Caco-2 (cell line): ENCODE data around the gene ZSWIM8. TPM values are rescaled to one million over a fixed set of nuclear protein-coding genes. Genes with fewer than 3 reads are reported as not detected.
A peak's percentile ranks its signal among the peaks of the same experiment; 100 is the strongest.

Experiments used
- BruUV-seq: library from RNA; stranded (reverse); fragments of 400-500 nt; replicated peaks from 2 replicates; lab custom pipeline; 2021; lab: Mats Ljungman, UMichigan
- CTCF ChIA-PET: fragments of 300-600 bp; sonication (Branson Sonifier 250); formaldehyde crosslinking; loops from one replicate; lab custom pipeline; 2022; ENCODE audit warnings: antibody characterized with exemption; lab: Charles Lee
- POLR2A ChIA-PET: fragments of 300-600 bp; sonication (Branson Sonifier 250); formaldehyde crosslinking; loops from one replicate; lab custom pipeline; 2022; ENCODE audit warnings: antibody characterized with exemption; lab: Charles Lee
- DNase-seq, 2 experiments: peaks; one replicate each; pipeline versions ENCODE4 v3.0.0 to v3.0.0-alpha.2; 2020 to 2022
- H3K27me3 ChIP-seq: replicated peaks from 2 replicates; pipeline ENCODE4 v1.6.0; 2011; ENCODE audit warnings: low read length; ENCODE audit not compliant: control insufficient read depth, insufficient read depth
- H3K36me3 ChIP-seq: 2 replicates; pipeline ENCODE4 v1.5.1; 2011; ENCODE audit warnings: low read length; ENCODE audit not compliant: control insufficient read depth, insufficient read depth
- H3K4me1 ChIP-seq: fragments of 250-450 bp; sonication (Bioruptor Pico); 2 replicates; pipeline ENCODE4 v1.5.1; 2020; ENCODE audit warnings: mild to moderate bottlenecking
- H3K4me3 ChIP-seq: 2 replicates; pipeline ENCODE4 v1.5.1; 2011; ENCODE audit warnings: low read depth, mild to moderate bottlenecking, control low read depth, low read length
- H3K9me3 ChIP-seq: fragments of 250-450 bp; sonication (Bioruptor Pico); 2 replicates; pipeline ENCODE4 v1.5.1; 2020; ENCODE audit warnings: mild to moderate bottlenecking, moderate library complexity
- H3K27ac Mint-ChIP-seq: one replicate; pipeline ENCODE4 v1.8.0; 2022; ENCODE audit warnings: mixed read lengths; ENCODE audit not compliant: unreplicated experiment
- H3K27me3 Mint-ChIP-seq: one replicate; pipeline ENCODE4 v1.8.0; 2022; ENCODE audit warnings: mixed read lengths; ENCODE audit not compliant: insufficient read depth, unreplicated experiment
- H3K36me3 Mint-ChIP-seq: one replicate; pipeline ENCODE4 v1.8.0; 2022; ENCODE audit warnings: mild to moderate bottlenecking, mixed read lengths; ENCODE audit not compliant: insufficient read depth, unreplicated experiment
- H3K4me1 Mint-ChIP-seq: one replicate; pipeline ENCODE4 v1.8.0; 2022; ENCODE audit warnings: low read depth, mixed read lengths; ENCODE audit not compliant: unreplicated experiment
- H3K4me3 Mint-ChIP-seq: one replicate; pipeline ENCODE4 v1.8.0; 2022; ENCODE audit warnings: mild to moderate bottlenecking, moderate library complexity, mixed read lengths; ENCODE audit not compliant: unreplicated experiment
- H3K9me3 Mint-ChIP-seq: one replicate; pipeline ENCODE4 v1.8.0; 2022; ENCODE audit warnings: mixed read lengths; ENCODE audit not compliant: unreplicated experiment
- intact Hi-C: fragments of 100-400 bp; cut with micrococcal nuclease; formaldehyde crosslinking; loops from one replicate; pipeline ENCODE4 v1.10.0; 2022; ENCODE audit not compliant: unreplicated experiment
- total RNA-seq: library from RNA; stranded (reverse); gene quantifications from 2 replicates; pipeline ENCODE4 v1.2.3, GENCODE V29; 2022
- TF ChIP-seq, protein P1 (sequence below), 2 experiments: fragments of 200-600 bp in 1 of 2; IDR thresholded peaks; 1 replicate in 1 of 2; 2 replicates in 1 of 2; pipeline versions ENCODE4 v1.5.1 to v1.8.0; 2011 to 2022; ENCODE audit warnings: antibody characterized with exemption in 1 of 2, control low read depth in 1 of 2, inconsistent platforms in 1 of 2, low read depth in 1 of 2, low read length in 1 of 2, mild to moderate bottlenecking in 1 of 2, moderate library complexity in 1 of 2; ENCODE audit not compliant: insufficient read depth in 1 of 2, severe bottlenecking in 1 of 2, unreplicated experiment in 1 of 2

The ZSWIM8 gene
- total RNA-seq, 1 experiment from 2014 or later, result 103 TPM

DNA sequence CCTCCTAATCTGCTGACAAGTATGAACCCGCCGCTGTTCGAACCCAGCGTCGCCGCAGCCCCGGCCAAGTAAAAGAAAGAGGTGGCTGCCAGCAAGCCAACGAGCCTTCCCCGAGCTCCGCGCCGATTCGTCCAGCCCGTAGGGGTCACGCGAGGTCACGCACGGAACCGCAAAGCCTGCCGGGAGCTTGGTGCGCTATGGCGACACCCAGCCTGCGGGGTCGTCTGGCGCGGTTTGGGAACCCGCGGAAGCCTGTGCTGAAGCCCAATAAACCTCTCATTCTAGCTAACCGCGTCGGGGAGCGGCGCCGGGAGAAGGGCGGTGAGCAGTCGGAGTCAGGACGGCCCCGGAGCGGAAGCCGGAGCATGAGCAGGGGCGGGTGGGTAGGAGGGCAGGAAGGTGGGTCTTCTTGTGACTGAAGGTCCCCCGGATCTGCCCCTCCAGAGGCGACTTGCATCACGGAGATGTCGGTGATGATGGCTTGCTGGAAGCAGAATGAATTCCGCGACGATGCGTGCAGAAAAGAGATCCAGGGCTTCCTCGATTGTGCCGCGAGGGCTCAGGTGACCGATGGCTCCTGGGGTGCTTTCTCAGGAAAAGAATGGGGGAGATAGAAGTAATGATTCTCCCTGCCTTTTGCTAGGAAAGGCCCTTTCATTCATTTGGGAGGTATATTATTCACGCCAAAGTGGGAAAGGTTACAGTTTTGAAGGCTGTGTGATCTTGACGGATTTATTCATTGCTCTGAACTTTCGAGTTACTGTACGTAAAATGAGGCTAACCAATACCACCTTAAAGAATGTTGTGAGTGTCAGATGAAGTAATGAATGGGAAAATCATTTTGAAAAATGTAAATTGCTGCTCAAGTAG lies 3.3 kb upstream of the ZSWIM8 start, which contains the start of gene CHCHD1:
Gene CHCHD1 (plus strand): TSS at position 170 of the 870 bp plus-strand sequence. CDS start 28 bp downstream, at position 198.
- DNase-seq, result peak; percentile 91 to 95
- H3K9me3 Mint-ChIP-seq, result no peaks in the 10 kb centered on the region
- TF ChIP-seq, protein P1, sequence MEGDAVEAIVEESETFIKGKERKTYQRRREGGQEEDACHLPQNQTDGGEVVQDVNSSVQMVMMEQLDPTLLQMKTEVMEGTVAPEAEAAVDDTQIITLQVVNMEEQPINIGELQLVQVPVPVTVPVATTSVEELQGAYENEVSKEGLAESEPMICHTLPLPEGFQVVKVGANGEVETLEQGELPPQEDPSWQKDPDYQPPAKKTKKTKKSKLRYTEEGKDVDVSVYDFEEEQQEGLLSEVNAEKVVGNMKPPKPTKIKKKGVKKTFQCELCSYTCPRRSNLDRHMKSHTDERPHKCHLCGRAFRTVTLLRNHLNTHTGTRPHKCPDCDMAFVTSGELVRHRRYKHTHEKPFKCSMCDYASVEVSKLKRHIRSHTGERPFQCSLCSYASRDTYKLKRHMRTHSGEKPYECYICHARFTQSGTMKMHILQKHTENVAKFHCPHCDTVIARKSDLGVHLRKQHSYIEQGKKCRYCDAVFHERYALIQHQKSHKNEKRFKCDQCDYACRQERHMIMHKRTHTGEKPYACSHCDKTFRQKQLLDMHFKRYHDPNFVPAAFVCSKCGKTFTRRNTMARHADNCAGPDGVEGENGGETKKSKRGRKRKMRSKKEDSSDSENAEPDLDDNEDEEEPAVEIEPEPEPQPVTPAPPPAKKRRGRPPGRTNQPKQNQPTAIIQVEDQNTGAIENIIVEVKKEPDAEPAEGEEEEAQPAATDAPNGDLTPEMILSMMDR (IDR thresholded peaks at IDR 0.05; ENCODE audit: insufficient read depth in 1 of 2, low read depth in 1 of 2, low read length in 1 of 2, severe bottlenecking in 1 of 2, unreplicated experiment in 1 of 2), result no peak
- H3K4me3 Mint-ChIP-seq, result peak within 1 kb of the TSS; percentile 86
- Histone ChIP-seq H3K4me3 (peak within 1 kb of the TSS; percentile 72), H3K9me3 (no peaks in the 10 kb centered on the region), H3K27me3 (no peaks in the 10 kb centered on the region), H3K36me3 (no peaks in the 10 kb centered on the region; the same call in 1 of the 2 replicates), H3K4me1 (no peaks in the 10 kb centered on the region; the same call in 1 of the 2 replicates)
- peak within 1 kb of the TSS; percentile 96 for H3K27ac Mint-ChIP-seq
- ChIA-PET CTCF (interaction anchor here (0.9 to 3.4 kb wide), 2 partner anchors 10 to 97 kb away, joined by 4 to 9 read pairs; a partner anchor contains a TSS), POLR2A (interaction anchor here (0.5 to 2.2 kb wide), 7 partner anchors 9 to 363 kb away, joined by 3 to 19 read pairs (median 4); partner anchors contain the start of gene SEC24C)
- no peaks in the 10 kb centered on the region for H3K27me3 Mint-ChIP-seq
- intact Hi-C loops, result loop anchor here (10.0 kb wide), 1 partner anchor 93 kb away; the partner anchor contains the start of gene CAMK2G
- peaks cover 19% of the 10 kb centered on the region for H3K4me1 Mint-ChIP-seq
- TSS peak; percentile 48 for BruUV-seq
- H3K36me3 Mint-ChIP-seq, result peaks cover 46% of the 10 kb centered on the region

DNA sequence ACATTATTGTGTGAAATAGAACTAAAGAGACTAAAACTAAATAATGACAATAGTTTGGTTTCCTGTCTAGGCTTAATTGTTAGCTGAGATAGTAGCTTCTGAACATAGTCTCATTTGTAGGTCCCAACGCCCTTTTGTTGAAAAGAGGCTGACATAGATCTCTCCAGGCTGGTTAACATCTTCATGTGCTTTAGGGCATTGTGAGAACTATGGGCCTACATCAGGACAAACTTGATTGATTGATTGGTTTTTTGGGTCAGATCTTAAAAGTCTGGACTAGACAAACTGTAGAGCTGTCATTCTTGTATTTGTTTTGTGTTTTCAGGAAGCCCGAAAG lies 2.7 kb upstream of the ZSWIM8 start:
- no peak for DNase-seq
- H3K36me3 ChIP-seq, result no peaks in the 10 kb centered on the region; the same call in 1 of the 2 replicates
- Mint-ChIP-seq H3K27me3 (no peaks in the 10 kb centered on the region), H3K4me3 (peak overlapping the region; percentile 86), H3K4me1 (peaks cover 19% of the 10 kb centered on the region), H3K27ac (peak overlapping the region; percentile 96), H3K9me3 (no peaks in the 10 kb centered on the region), H3K36me3 (peaks cover 40% of the 10 kb centered on the region)
- H3K9me3 ChIP-seq, result no peaks in the 10 kb centered on the region
- CTCF ChIA-PET, result interaction anchor here (3.4 kb wide), 1 partner anchor 10 kb away, joined by 9 read pairs; a partner anchor contains a TSS
- BruUV-seq, result no TSS peak
- POLR2A ChIA-PET, result no interaction called here
- no peaks in the 10 kb centered on the region for H3K27me3 ChIP-seq
- H3K4me3 ChIP-seq, result peak overlapping the region; percentile 72
- TF ChIP-seq, protein P1 (IDR thresholded peaks at IDR 0.05; ENCODE audit: insufficient read depth in 1 of 2, low read depth in 1 of 2, low read length in 1 of 2, severe bottlenecking in 1 of 2, unreplicated experiment in 1 of 2), result no peak
- no peaks in the 10 kb centered on the region; the same call in 1 of the 2 replicates for H3K4me1 ChIP-seq
- intact Hi-C loops, result loop anchor here (10.0 kb wide), 1 partner anchor 92 kb away; the partner anchor contains the start of gene CAMK2G
